Measurements from ENCODE around the gene CCDC188.

- no peak for TF ChIP-seq SCRT1 (tag by site-specific recombination; IDR thresholded peaks at IDR 0.05; ENCODE audit: borderline replicate concordance)
- no peak for TF ChIP-seq MYNN (tag by site-specific recombination; IDR thresholded peaks at IDR 0.05; ENCODE audit: borderline replicate concordance)
- TF ChIP-seq CTCF (tag by site-specific recombination; IDR thresholded peaks at IDR 0.05): no peak
- TF ChIP-seq HIC1 (tag by site-specific recombination; IDR thresholded peaks at IDR 0.05): no peak
- TF ChIP-seq KLF16 (tag by site-specific recombination; IDR thresholded peaks at IDR 0.05): no peak
- TF ChIP-seq SP2 (tag by site-specific recombination; IDR thresholded peaks at IDR 0.05): no peak
Observed at GRCh38 chr22:20136603-20136873, 14.3 kb downstream of the CCDC188 start.
